Nephron (organoid): Measurements from ENCODE around the gene RPF1.
"Not testable (repeated sequence)": the region's sequence is repeated elsewhere in the genome, so short reads cannot be mapped to it uniquely, and the experiment has no call there.

Source experiments
- H3K27ac Mint-ChIP-seq, 3 experiments: 2 replicates each; pipeline ENCODE4 v1.8.0; 2020; ENCODE audit warnings: mixed read lengths in 3 of 3, mild to moderate bottlenecking in 2 of 3, moderate library complexity in 1 of 3
- H3K27me3 Mint-ChIP-seq: 2 replicates; pipeline ENCODE4 v1.8.0; 2021; ENCODE audit warnings: low read depth, mild to moderate bottlenecking, moderate library complexity, mixed read lengths
- H3K36me3 Mint-ChIP-seq: 2 replicates; pipeline ENCODE4 v1.8.0; 2020; ENCODE audit warnings: low read depth, mixed read lengths
- H3K4me1 Mint-ChIP-seq: 2 replicates; pipeline ENCODE4 v1.8.0; 2020; ENCODE audit warnings: mixed read lengths
- H3K4me3 Mint-ChIP-seq, 3 experiments: 2 replicates each; pipeline ENCODE4 v1.8.0; 2020; ENCODE audit warnings: mild to moderate bottlenecking in 3 of 3, mixed read lengths in 3 of 3, moderate library complexity in 2 of 3
- H3K9me3 Mint-ChIP-seq: 2 replicates; pipeline ENCODE4 v1.8.0; 2020; ENCODE audit warnings: mixed read lengths
- TF ChIP-seq, protein P1 (sequence below), 3 experiments: fragments of 200-600 bp; sonication (generic); IDR thresholded peaks; one replicate each; pipeline ENCODE4 v1.5.0; 2021; ENCODE audit warnings: antibody characterized with exemption in 3 of 3; ENCODE audit not compliant: unreplicated experiment in 3 of 3

RPF1 gene

DNA sequence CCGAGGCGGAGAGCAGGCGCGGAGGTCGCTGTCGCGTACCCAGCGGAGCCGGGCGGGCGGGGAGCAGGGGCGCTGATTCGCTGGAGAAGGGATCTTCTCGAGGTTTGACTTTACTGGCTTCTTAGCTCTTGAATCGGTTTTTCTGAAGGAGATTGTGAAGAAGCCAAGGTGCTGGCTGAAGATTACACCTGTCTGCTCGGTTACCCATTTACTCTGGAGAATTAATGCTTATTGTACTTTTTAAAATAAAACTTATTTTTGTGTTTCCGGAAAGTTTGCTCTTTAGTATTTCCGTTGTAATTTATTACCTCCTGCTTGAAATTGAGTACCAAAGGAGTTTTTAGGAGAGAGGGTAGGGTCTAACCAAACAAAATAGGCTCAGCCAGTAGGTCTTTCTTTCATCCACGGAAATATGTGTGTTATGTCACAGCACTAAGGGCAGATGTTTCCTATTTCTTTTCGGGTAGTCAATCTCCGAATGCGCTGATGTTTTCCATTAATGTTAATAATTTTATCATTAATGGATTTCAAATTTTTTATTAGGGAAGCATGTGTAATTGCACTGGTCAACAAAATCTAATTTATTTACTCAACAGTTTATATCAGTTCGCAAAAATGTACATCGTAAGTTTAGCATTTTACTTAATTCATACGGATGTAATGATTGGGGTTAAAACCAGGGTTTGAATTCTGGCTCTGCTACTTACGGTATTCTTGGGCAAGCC is 27.8 kb downstream of the RPF1 start:
- Mint-ChIP-seq H3K9me3 (peaks cover 25% of the 10 kb centered on the region), H3K27me3 (no peaks in the 10 kb centered on the region), H3K4me1 (peaks cover 24% of the 10 kb centered on the region), H3K4me3 (peak overlapping the region; percentile 96 to 100 (median 98)), H3K36me3 (peaks cover 27% of the 10 kb centered on the region), H3K27ac (peak overlapping the region; percentile 98 to 99 (median 98))
- TF ChIP-seq, protein P1, sequence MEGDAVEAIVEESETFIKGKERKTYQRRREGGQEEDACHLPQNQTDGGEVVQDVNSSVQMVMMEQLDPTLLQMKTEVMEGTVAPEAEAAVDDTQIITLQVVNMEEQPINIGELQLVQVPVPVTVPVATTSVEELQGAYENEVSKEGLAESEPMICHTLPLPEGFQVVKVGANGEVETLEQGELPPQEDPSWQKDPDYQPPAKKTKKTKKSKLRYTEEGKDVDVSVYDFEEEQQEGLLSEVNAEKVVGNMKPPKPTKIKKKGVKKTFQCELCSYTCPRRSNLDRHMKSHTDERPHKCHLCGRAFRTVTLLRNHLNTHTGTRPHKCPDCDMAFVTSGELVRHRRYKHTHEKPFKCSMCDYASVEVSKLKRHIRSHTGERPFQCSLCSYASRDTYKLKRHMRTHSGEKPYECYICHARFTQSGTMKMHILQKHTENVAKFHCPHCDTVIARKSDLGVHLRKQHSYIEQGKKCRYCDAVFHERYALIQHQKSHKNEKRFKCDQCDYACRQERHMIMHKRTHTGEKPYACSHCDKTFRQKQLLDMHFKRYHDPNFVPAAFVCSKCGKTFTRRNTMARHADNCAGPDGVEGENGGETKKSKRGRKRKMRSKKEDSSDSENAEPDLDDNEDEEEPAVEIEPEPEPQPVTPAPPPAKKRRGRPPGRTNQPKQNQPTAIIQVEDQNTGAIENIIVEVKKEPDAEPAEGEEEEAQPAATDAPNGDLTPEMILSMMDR (IDR thresholded peaks at IDR 0.05; ENCODE audit: unreplicated experiment in 3 of 3), result no peak

- Mint-ChIP-seq H3K9me3 (peaks cover 25% of the 10 kb centered on the region), H3K36me3 (peaks cover 27% of the 10 kb centered on the region), H3K4me1 (peaks cover 24% of the 10 kb centered on the region), H3K4me3 (peak overlapping the region; percentile 48 to 100 (median 79))
- H3K27ac Mint-ChIP-seq, H3K27me3 Mint-ChIP-seq: not testable (repeated sequence)
Measured at GRCh38 chr1:84507887-84508286, 28.8 kb downstream of the RPF1 start.

GRCh38 chr1:84508510-84508909 is 29.4 kb downstream of the RPF1 start:
- Mint-ChIP-seq H3K4me1 (peaks cover 18% of the 10 kb centered on the region), H3K9me3 (peaks cover 25% of the 10 kb centered on the region), H3K27ac (peak overlapping the region in 2 of 3 experiments; percentile 18 to 63), H3K27me3 (peaks cover 3% of the 10 kb centered on the region), H3K4me3 (peak overlapping the region; percentile 48 to 79 (median 66)), H3K36me3 (peaks cover 27% of the 10 kb centered on the region)
- TF ChIP-seq, protein P1 (IDR thresholded peaks at IDR 0.05; ENCODE audit: unreplicated experiment in 3 of 3), result no peak

DNA sequence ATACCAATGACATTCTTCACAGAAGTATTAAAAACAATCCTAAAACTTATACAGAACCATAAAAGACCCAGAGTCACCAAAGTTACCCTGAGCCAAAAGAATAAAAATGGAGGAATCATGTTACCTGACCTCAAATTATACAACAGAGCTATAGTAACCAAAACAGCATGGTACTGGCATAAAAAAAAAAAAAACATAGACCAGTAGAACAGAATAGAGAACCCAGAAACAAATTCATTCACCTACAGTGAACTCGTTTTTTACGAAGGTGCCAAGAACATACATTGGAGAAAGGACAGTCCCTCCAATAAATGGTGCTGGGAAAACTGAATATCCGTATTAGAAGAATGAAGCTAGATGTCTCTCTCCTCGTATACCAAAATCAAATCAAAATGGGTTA is 30.0 kb downstream of the RPF1 start:
- Mint-ChIP-seq H3K9me3 (peaks cover 25% of the 10 kb centered on the region), H3K4me1 (peaks cover 13% of the 10 kb centered on the region), H3K27me3 (peaks cover 3% of the 10 kb centered on the region), H3K4me3 (peak overlapping the region in 1 of 3 experiments; percentile 17), H3K36me3 (peaks cover 27% of the 10 kb centered on the region), H3K27ac (no peak overlapping the region)
- TF ChIP-seq, protein P1 (IDR thresholded peaks at IDR 0.05; ENCODE audit: unreplicated experiment in 3 of 3), result no peak

- TF ChIP-seq, protein P1 (IDR thresholded peaks at IDR 0.05; ENCODE audit: unreplicated experiment in 3 of 3), result no peak
- Mint-ChIP-seq H3K27ac (no peak overlapping the region), H3K27me3 (peaks cover 3% of the 10 kb centered on the region), H3K9me3 (peaks cover 25% of the 10 kb centered on the region), H3K36me3 (peaks cover 27% of the 10 kb centered on the region), H3K4me1 (peaks cover 4% of the 10 kb centered on the region), H3K4me3 (no peak overlapping the region)
Measured at GRCh38 chr1:84510165-84510564, 31.1 kb downstream of the RPF1 start.

- Mint-ChIP-seq H3K4me1 (peaks cover 4% of the 10 kb centered on the region), H3K4me3 (no peak overlapping the region), H3K36me3 (peaks cover 27% of the 10 kb centered on the region), H3K27me3 (peaks cover 3% of the 10 kb centered on the region), H3K9me3 (peaks cover 25% of the 10 kb centered on the region), H3K27ac (no peak overlapping the region)
- TF ChIP-seq, protein P1 (IDR thresholded peaks at IDR 0.05; ENCODE audit: unreplicated experiment in 3 of 3), result no peak
Measured at GRCh38 chr1:84510668-84511067, 31.6 kb downstream of the RPF1 start.
